HUES48 (cell line): ENCODE results near the gene ADPRH.
"Not testable (repeated sequence)": the region's sequence is repeated elsewhere in the genome, so short reads cannot be mapped to it uniquely, and the experiment has no call there.

Experiments used
- H3K27ac ChIP-seq: one replicate; pipeline ENCODE4 v1.7.0; 2013; ENCODE audit warnings: low read depth, low read length, inconsistent platforms
- H3K27me3 ChIP-seq: 2 replicates; pipeline ENCODE4 v1.6.1; 2013; ENCODE audit warnings: mild to moderate bottlenecking, low read length; ENCODE audit not compliant: control insufficient read depth, insufficient read depth
- H3K36me3 ChIP-seq: 2 replicates; pipeline ENCODE4 v1.6.1; 2013; ENCODE audit warnings: low read length; ENCODE audit not compliant: control insufficient read depth, insufficient read depth
- H3K4me1 ChIP-seq: 2 replicates; pipeline ENCODE4 v1.6.1; 2013; ENCODE audit warnings: mild to moderate bottlenecking, low read length; ENCODE audit not compliant: control insufficient read depth, insufficient read depth
- H3K4me3 ChIP-seq: 2 replicates; pipeline ENCODE4 v1.5.1; 2013; ENCODE audit warnings: mild to moderate bottlenecking, low read depth, low read length
- H3K9ac ChIP-seq: 2 replicates; pipeline ENCODE4 v1.6.1; 2013; ENCODE audit warnings: mild to moderate bottlenecking, low read depth, low read length, moderate library complexity
- H3K9me3 ChIP-seq: 2 replicates; pipeline ENCODE4 v1.6.1; 2013; ENCODE audit warnings: low read length; ENCODE audit not compliant: control insufficient read depth, insufficient read depth

ADPRH gene

GRCh38 chr3:119560160-119560559 is 19.1 kb upstream of the ADPRH start:
- Histone ChIP-seq H3K27me3 (no peaks in the 10 kb centered on the region), H3K9me3 (no peaks in the 10 kb centered on the region), H3K36me3 (no peaks in the 10 kb centered on the region), H3K4me3 (no peak overlapping the region), H3K27ac (no peak overlapping the region), H3K9ac (no peak overlapping the region), H3K4me1 (no peaks in the 10 kb centered on the region)

- Histone ChIP-seq H3K4me3 (no peak overlapping the region), H3K27ac (no peak overlapping the region), H3K4me1 (no peaks in the 10 kb centered on the region), H3K36me3 (no peaks in the 10 kb centered on the region), H3K27me3 (no peaks in the 10 kb centered on the region), H3K9ac (no peak overlapping the region), H3K9me3 (no peaks in the 10 kb centered on the region)
Measured at GRCh38 chr3:119562307-119562961, 16.9 kb upstream of the ADPRH start.

GRCh38 chr3:119563334-119563733 is 16.0 kb upstream of the ADPRH start:
- H3K4me3 ChIP-seq, H3K4me1 ChIP-seq, H3K27me3 ChIP-seq, H3K9me3 ChIP-seq, H3K9ac ChIP-seq, H3K27ac ChIP-seq, H3K36me3 ChIP-seq: not testable (repeated sequence)

GRCh38 chr3:119569156-119569555 is 10.1 kb upstream of the ADPRH start:
- Histone ChIP-seq H3K9ac (no peak overlapping the region), H3K9me3 (no peaks in the 10 kb centered on the region), H3K4me1 (no peaks in the 10 kb centered on the region), H3K27me3 (no peaks in the 10 kb centered on the region), H3K27ac (no peak overlapping the region), H3K4me3 (no peak overlapping the region), H3K36me3 (no peaks in the 10 kb centered on the region)

DNA sequence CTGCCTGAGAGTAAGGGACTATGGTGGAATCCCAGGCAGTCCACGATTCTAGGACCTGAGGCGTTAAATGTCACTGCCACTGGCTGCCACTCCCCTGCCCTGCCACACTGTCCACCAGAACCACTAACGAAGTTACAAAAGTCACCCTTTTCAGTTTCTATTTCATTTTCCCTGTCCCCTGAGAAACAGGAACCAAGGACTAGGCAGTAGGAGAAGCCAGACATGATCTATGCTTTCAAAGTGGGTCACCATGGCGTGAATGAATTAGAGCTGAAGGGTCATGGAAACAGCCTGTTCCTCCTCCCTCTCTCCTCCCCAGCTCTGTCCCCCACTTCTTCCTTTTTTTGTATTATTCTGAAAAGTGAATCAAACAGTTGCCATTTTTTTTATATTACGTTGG is 9.1 kb upstream of the ADPRH start:
- no peaks in the 10 kb centered on the region for H3K9me3 ChIP-seq

GRCh38 chr3:119571230-119571629 is 8.1 kb upstream of the ADPRH start:
- H3K27me3 ChIP-seq = no peaks in the 10 kb centered on the region
- H3K4me1 ChIP-seq = no peaks in the 10 kb centered on the region
- H3K9ac ChIP-seq = no peak overlapping the region

More for the DNA sequence above, 9.1 kb upstream of the ADPRH start:
- Histone ChIP-seq H3K9ac (no peak overlapping the region), H3K4me1 (no peaks in the 10 kb centered on the region), H3K4me3 (no peak overlapping the region), H3K36me3 (no peaks in the 10 kb centered on the region), H3K27ac (no peak overlapping the region), H3K27me3 (no peaks in the 10 kb centered on the region)

DNA sequence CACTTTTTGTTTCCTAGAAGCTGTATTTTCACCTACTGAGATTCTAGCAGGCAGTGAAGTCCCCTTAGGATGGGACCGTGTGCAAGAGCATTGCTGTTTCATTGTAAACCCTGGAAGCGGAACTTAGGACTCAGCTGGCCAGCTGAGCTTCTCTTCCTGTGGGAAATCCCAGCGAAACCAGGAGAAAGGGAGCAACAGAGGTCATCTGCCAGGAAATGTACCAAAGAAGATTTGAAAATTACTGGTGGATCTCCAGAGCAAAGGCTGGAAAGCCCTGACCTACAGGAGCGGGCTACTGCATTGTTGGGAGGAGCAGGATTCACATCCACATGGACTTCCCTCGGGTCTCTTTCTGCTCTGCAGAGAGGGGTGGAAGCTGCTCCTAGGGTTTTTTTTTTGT is 7.6 kb upstream of the ADPRH start:
- Histone ChIP-seq H3K27me3 (no peaks in the 10 kb centered on the region), H3K36me3 (no peaks in the 10 kb centered on the region), H3K27ac (no peak overlapping the region), H3K4me1 (no peaks in the 10 kb centered on the region), H3K9me3 (no peaks in the 10 kb centered on the region), H3K9ac (no peak overlapping the region), H3K4me3 (no peak overlapping the region)

More at GRCh38 chr3:119571230-119571629, 8.1 kb upstream of the ADPRH start:
- no peaks in the 10 kb centered on the region for H3K36me3 ChIP-seq
- H3K4me3 ChIP-seq = no peak overlapping the region
- no peak overlapping the region for H3K27ac ChIP-seq
- no peaks in the 10 kb centered on the region for H3K9me3 ChIP-seq

DNA sequence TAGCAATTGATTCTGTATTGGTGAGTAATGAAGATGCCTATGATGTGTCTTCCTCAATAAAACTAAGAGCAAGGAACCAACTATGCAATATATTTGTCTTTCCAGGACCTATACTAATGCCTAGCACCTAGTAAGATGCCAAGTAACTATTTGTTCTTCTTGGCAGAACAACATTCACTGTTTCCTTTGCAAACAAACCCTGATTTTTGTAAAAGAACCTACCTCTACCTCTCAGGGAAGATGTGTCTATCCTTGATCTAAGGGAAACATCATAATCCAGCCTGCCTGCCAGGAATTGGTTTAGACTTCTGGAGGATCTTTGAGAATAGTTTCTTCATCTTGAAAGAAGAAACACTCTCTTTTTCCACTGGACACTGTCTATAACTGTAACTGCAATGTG is 3.8 kb upstream of the ADPRH start:
- Histone ChIP-seq H3K9ac (no peak overlapping the region), H3K27me3 (peaks cover 18% of the 10 kb centered on the region), H3K36me3 (no peaks in the 10 kb centered on the region), H3K9me3 (no peaks in the 10 kb centered on the region), H3K27ac (no peak overlapping the region), H3K4me3 (no peak overlapping the region), H3K4me1 (peaks cover 4% of the 10 kb centered on the region)

DNA sequence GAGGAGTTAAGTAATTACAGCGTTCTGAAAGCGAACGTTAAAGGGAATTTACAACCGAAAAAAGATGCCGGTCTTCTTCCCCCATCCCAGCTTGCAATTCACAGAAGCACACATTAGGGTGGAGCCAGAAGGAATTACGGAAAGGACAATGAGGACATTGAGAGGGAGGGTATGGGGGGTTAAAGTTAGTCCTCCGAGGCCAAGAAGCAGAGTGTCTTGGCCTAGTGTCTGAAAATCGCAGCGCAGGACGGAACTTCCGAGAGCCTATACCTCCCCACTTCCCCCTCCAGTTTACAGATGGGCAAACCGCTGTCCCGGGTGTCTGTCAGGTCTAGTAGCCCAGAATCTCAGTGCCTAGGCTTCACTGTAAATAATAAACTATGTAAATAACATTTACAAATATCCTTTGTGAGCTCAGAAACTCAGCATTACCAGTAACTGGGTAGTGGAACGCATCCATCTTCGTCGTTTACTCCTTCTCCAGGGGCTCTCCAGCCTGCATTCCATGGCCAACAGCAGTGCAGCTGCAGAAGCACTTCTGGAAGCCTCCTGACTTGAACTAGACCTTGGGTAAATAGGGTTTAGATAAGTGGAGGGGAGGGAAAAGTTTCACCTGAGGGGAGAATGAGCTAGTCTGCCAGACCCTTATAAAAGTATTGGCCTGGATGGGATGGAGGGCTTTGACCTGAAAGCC is 922 bp downstream of the ADPRH start:
- Histone ChIP-seq H3K4me3 (peak overlapping the region; percentile 69), H3K27ac (peak overlapping the region; percentile 75), H3K9me3 (no peaks in the 10 kb centered on the region), H3K27me3 (peaks cover 21% of the 10 kb centered on the region), H3K36me3 (no peaks in the 10 kb centered on the region), H3K9ac (peak overlapping the region; percentile 62), H3K4me1 (peaks cover 6% of the 10 kb centered on the region)

- Histone ChIP-seq H3K4me1 (peaks cover 6% of the 10 kb centered on the region), H3K36me3 (no peaks in the 10 kb centered on the region), H3K27me3 (peaks cover 21% of the 10 kb centered on the region), H3K9ac (no peak overlapping the region), H3K9me3 (no peaks in the 10 kb centered on the region), H3K27ac (no peak overlapping the region), H3K4me3 (no peak overlapping the region)
Measured at GRCh38 chr3:119582178-119582577, 2.9 kb downstream of the ADPRH start.

GRCh38 chr3:119585208-119585607 is 5.9 kb downstream of the ADPRH start:
- H3K9ac ChIP-seq = no peak overlapping the region
- no peaks in the 10 kb centered on the region for H3K36me3 ChIP-seq

More at GRCh38 chr3:119585208-119585607, 5.9 kb downstream of the ADPRH start:
- H3K4me1 ChIP-seq = peaks cover 16% of the 10 kb centered on the region
- no peak overlapping the region for H3K27ac ChIP-seq
- no peaks in the 10 kb centered on the region for H3K9me3 ChIP-seq
- H3K27me3 ChIP-seq = peaks cover 7% of the 10 kb centered on the region
- no peak overlapping the region for H3K4me3 ChIP-seq
